ENCODE measurements around the gene TK1.
A peak's percentile ranks its signal among the peaks of the same experiment; 100 is the strongest.
"Not testable (repeated sequence)": the region's sequence is repeated elsewhere in the genome, so short reads cannot be mapped to it uniquely, and the experiment has no call there.

Gene TK1

GRCh38 chr17:78186692-78187595 lies at the start of gene TK1, which contains the start of gene AFMID:
TK1 (minus strand) TSS chr17:78187052; CDS start chr17:78186994, 58 bp downstream.
AFMID (plus strand) TSS chr17:78187362; CDS start chr17:78187371, 9 bp downstream.
- peak; percentile 99 for DNase-seq (ENCODE audit: low spot score)

GRCh38 chr17:78235885-78236284 lies 49.0 kb upstream of the TK1 start:
- DNase-seq (ENCODE audit: low spot score), result no peak

- not testable (repeated sequence) for DNase-seq (ENCODE audit: low spot score)
Observed at GRCh38 chr17:78235022-78235421, 48.2 kb upstream of the TK1 start.

GRCh38 chr17:78234261-78234865 lies 47.5 kb upstream of the TK1 start:
- DNase-seq (ENCODE audit: low spot score), result no peak

GRCh38 chr17:78233678-78234077 lies 46.8 kb upstream of the TK1 start:
- DNase-seq (ENCODE audit: low spot score), result no peak

GRCh38 chr17:78232859-78233173 lies 46.0 kb upstream of the TK1 start:
- no peak for DNase-seq (ENCODE audit: low spot score)

GRCh38 chr17:78231991-78232858 lies 45.4 kb upstream of the TK1 start:
- no peak for DNase-seq (ENCODE audit: low spot score)

- no peak for DNase-seq (ENCODE audit: low spot score)
Observed at GRCh38 chr17:78230996-78231935, 44.4 kb upstream of the TK1 start, which contains the start of gene TMEM235. TMEM235 (plus strand) TSS chr17:78231631; CDS start chr17:78232024, 393 bp downstream.

GRCh38 chr17:78230252-78230962 lies 43.6 kb upstream of the TK1 start:
- DNase-seq (ENCODE audit: low spot score), result peak; percentile 55

- no peak for DNase-seq (ENCODE audit: low spot score)
Observed at GRCh38 chr17:78228176-78228575, 41.3 kb upstream of the TK1 start.

- no peak for DNase-seq (ENCODE audit: low spot score)
Observed at GRCh38 chr17:78227455-78227916, 40.6 kb upstream of the TK1 start.

GRCh38 chr17:78226759-78227454 lies 40.1 kb upstream of the TK1 start:
- DNase-seq (ENCODE audit: low spot score), result peak; percentile 60

- no peak for DNase-seq (ENCODE audit: low spot score)
Observed at GRCh38 chr17:78226055-78226758, 39.4 kb upstream of the TK1 start.

- no peak for DNase-seq (ENCODE audit: low spot score)
Observed at GRCh38 chr17:78225088-78225865, 38.4 kb upstream of the TK1 start.

GRCh38 chr17:78224231-78225087 lies 37.6 kb upstream of the TK1 start:
- no peak for DNase-seq (ENCODE audit: low spot score)

- no peak for DNase-seq (ENCODE audit: low spot score)
Observed at GRCh38 chr17:78223765-78224164, 36.9 kb upstream of the TK1 start.

GRCh38 chr17:78223061-78223460 lies 36.2 kb upstream of the TK1 start:
- DNase-seq (ENCODE audit: low spot score), result no peak
